Naive thymus-derived CD4-positive, alpha-beta T cell (primary cell): ENCODE measurements around the gene ZKSCAN8. TPM values are rescaled to one million over a fixed set of nuclear protein-coding genes. Genes with fewer than 3 reads are reported as not detected.

Experiments used
- ATAC-seq: fragments of 150-1000 bp; cut with Tn5 transposase; 2 replicates; pipeline ENCODE4 v1.10.0; 2021; ENCODE audit warnings: mild to moderate bottlenecking, moderate library complexity
- CTCF ChIA-PET: fragments of 350-600 bp; sonication (Branson Sonifier 250); formaldehyde crosslinking; loops from one replicate; lab custom pipeline; 2021; ENCODE audit warnings: antibody characterized with exemption; lab: Charles Lee
- POLR2A ChIA-PET: fragments of 350-600 bp; sonication (Branson Sonifier 250); formaldehyde crosslinking; loops from one replicate; lab custom pipeline; 2021; ENCODE audit warnings: antibody characterized with exemption, inconsistent platforms; lab: Charles Lee
- DNase-seq, 9 donors: peaks; one replicate each; pipeline versions ENCODE4 v3.0.0 to v3.0.0-alpha.2; 2020 to 2022; ENCODE audit warnings: mixed read lengths in 1 of 9
- H3K27ac ChIP-seq: one replicate; pipeline ENCODE4 v1.7.0; 2013; ENCODE audit warnings: mild to moderate bottlenecking, low read depth, low read length, moderate library complexity
- H3K27me3 ChIP-seq, 2 donors: one replicate each; pipeline ENCODE4 v1.7.0; 2013; ENCODE audit warnings: low read length in 2 of 2, mild to moderate bottlenecking in 2 of 2, moderate library complexity in 2 of 2; ENCODE audit not compliant: control insufficient read depth in 2 of 2, insufficient read depth in 2 of 2
- H3K36me3 ChIP-seq, 3 experiments: 1 replicate in 2 of 3; 2 replicates in 1 of 3; pipeline ENCODE4 v1.7.0; 2013; ENCODE audit warnings: low read length in 3 of 3, mild to moderate bottlenecking in 3 of 3, moderate library complexity in 1 of 3; ENCODE audit not compliant: insufficient read depth in 3 of 3, control insufficient read depth in 2 of 3
- H3K4me1 ChIP-seq, 2 donors: one replicate each; pipeline ENCODE4 v1.7.0; 2013; ENCODE audit warnings: low read length in 2 of 2, mild to moderate bottlenecking in 2 of 2, moderate library complexity in 1 of 2; ENCODE audit not compliant: control insufficient read depth in 2 of 2, insufficient read depth in 2 of 2
- H3K4me3 ChIP-seq: 2 replicates; pipeline ENCODE4 v1.7.0; 2013; ENCODE audit warnings: mild to moderate bottlenecking, low read length
- H3K9me3 ChIP-seq, 3 experiments: 1 replicate in 2 of 3; 2 replicates in 1 of 3; pipeline ENCODE4 v1.7.0; 2013; ENCODE audit warnings: low read length in 3 of 3; ENCODE audit not compliant: control insufficient read depth in 2 of 3
- H3K27ac Mint-ChIP-seq, 9 donors: one replicate each; pipeline ENCODE4 v1.8.0; 2020 to 2022; ENCODE audit warnings: mixed read lengths in 9 of 9, mild to moderate bottlenecking in 8 of 9, moderate library complexity in 5 of 9, inconsistent platforms in 2 of 9
- H3K27me3 Mint-ChIP-seq, 5 donors: one replicate each; pipeline ENCODE4 v1.8.0; 2021 to 2022; ENCODE audit warnings: mixed read lengths in 5 of 5, mild to moderate bottlenecking in 1 of 5
- H3K36me3 Mint-ChIP-seq, 5 donors: one replicate each; pipeline ENCODE4 v1.8.0; 2020 to 2022; ENCODE audit warnings: mixed read lengths in 5 of 5, mild to moderate bottlenecking in 3 of 5, inconsistent platforms in 1 of 5
- H3K4me1 Mint-ChIP-seq, 7 donors: one replicate each; pipeline ENCODE4 v1.8.0; 2020 to 2022; ENCODE audit warnings: mixed read lengths in 7 of 7, mild to moderate bottlenecking in 3 of 7, inconsistent platforms in 1 of 7
- H3K4me3 Mint-ChIP-seq, 10 donors: one replicate each; pipeline ENCODE4 v1.8.0; 2020 to 2022; ENCODE audit warnings: mild to moderate bottlenecking in 10 of 10, mixed read lengths in 10 of 10, moderate library complexity in 6 of 10, inconsistent platforms in 2 of 10
- H3K9me3 Mint-ChIP-seq, 11 donors: one replicate each; pipeline ENCODE4 v1.8.0; 2020 to 2022; ENCODE audit warnings: mixed read lengths in 11 of 11, mild to moderate bottlenecking in 4 of 11, inconsistent platforms in 1 of 11, moderate library complexity in 1 of 11
- intact Hi-C, 2 donors: fragments of 100-400 bp; cut with micrococcal nuclease; formaldehyde crosslinking; loops; one replicate each; pipeline ENCODE4 v1.15.1; 2023
- polyA plus RNA-seq, 2 donors: library from polyadenylated mRNA; unstranded; fragments of 300-500 nt; fragmentation: Illumina TruSeq; gene quantifications; one replicate each; pipeline ENCODE4 v1.2.3, GENCODE V29; 2021
- total RNA-seq, 6 experiments: library from RNA in 5 of 6; stranded (reverse) in 5 of 6; gene quantifications; 1 replicate in 5 of 6; 2 replicates in 1 of 6; pipeline ENCODE4 v1.2.3 and lab custom pipeline; 2021 to 2026

The ZKSCAN8 gene
- total and polyA plus RNA-seq, 7 experiments from 2014 or later: 0.52 to 46.7 (median 25.0) TPM

DNA sequence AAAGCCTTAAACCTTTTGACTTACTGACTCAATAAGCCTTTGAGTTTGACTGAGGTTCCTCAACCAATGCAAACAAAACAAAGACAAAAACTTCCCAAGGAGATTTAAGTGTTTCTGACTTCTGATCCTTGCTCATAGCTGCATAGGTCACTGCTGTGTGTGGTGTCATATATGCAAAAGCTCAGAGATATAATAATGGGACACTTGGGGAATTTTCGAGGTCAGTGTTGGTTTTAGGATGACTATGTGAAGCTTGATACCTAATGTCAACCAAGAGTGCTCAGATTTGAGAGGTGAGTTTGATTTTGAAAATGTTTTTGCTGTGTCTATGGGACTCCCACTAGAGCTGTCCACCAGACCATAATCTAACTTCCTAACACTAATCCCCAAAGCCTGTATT lies 26.2 kb downstream of the ZKSCAN8 start:
- Histone ChIP-seq H3K4me3 (no peak overlapping the region), H3K27me3 (no peaks in the 10 kb centered on the region), H3K4me1 (no peaks in the 10 kb centered on the region), H3K27ac (no peak overlapping the region), H3K9me3 (no peaks in the 10 kb centered on the region), H3K36me3 (no peaks in the 10 kb centered on the region)
- Mint-ChIP-seq H3K4me3 (no peak overlapping the region), H3K9me3 (peaks cover 0 to 8% (median 0%) of the 10 kb centered on the region in 11 donors), H3K36me3 (peaks cover 0 to 27% (median 18%) of the 10 kb centered on the region in 5 donors), H3K4me1 (peaks cover 0 to 5% (median 0%) of the 10 kb centered on the region in 7 donors), H3K27ac (no peak overlapping the region), H3K27me3 (peaks cover 0 to 14% (median 8%) of the 10 kb centered on the region in 5 donors)
- POLR2A ChIA-PET: no interaction called here
- ATAC-seq (no peak), DNase-seq (no peak)
- intact Hi-C loops: no loop called here
- CTCF ChIA-PET: no interaction called here

DNA sequence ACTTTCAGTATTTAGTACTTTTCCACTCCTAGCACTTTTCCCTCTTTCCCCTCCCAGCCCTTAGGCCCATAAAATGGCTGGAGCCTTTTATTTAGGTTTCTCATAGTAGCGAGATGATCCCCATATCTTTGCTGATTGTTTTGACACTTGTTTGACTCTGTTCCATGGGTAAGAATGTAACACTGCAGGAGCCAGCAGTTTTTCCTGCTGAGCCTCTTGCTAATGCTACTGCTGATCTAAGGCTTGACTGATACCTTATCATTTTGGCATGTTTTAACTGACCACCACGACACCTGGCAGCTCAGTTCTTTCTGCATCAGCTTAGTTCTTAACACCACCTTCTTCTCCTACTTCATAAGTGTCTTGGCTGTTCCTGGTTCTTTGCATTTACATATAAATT lies 29.6 kb downstream of the ZKSCAN8 start:
- no peak overlapping the region for H3K4me3 ChIP-seq
- Mint-ChIP-seq H3K9me3 (peaks cover 0 to 12% (median 0%) of the 10 kb centered on the region in 11 donors), H3K4me3 (no peak overlapping the region), H3K27me3 (peaks cover 7 to 31% (median 22%) of the 10 kb centered on the region in 5 donors), H3K27ac (no peak overlapping the region), H3K36me3 (peaks cover 0 to 22% (median 12%) of the 10 kb centered on the region in 5 donors), H3K4me1 (no peaks in the 10 kb centered on the region)
- POLR2A ChIA-PET: no interaction called here
- H3K27ac ChIP-seq: no peak overlapping the region
- DNase-seq: no peak
- no peak for ATAC-seq
- no peaks in the 10 kb centered on the region for H3K27me3 ChIP-seq
- CTCF ChIA-PET: no interaction called here
- H3K9me3 ChIP-seq: no peaks in the 10 kb centered on the region
- intact Hi-C loops: no loop called here
- H3K4me1 ChIP-seq: no peaks in the 10 kb centered on the region
- H3K36me3 ChIP-seq: no peaks in the 10 kb centered on the region

DNA sequence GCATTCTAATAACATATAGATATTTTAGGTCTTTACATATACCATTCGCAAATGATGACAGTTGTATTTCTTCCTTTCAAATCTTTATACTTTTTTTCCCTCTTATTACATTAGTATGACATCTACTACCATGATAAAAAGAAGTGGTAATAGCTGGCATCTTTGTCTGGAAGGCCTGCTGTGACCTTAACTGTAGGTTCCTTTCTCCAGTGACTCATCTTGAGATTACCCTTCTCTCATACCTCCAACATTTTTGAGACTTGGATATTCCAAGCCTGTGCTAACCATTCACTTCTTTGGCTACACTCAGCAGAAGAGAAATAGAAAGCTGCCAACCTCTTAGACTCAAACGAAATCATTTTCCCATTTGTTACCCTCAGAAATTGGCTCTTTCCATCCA lies 30.3 kb downstream of the ZKSCAN8 start:
- CTCF ChIA-PET: no interaction called here
- no peaks in the 10 kb centered on the region for H3K9me3 ChIP-seq
- peaks cover 3 to 18% (median 8%) of the 10 kb centered on the region in 5 donors for H3K36me3 Mint-ChIP-seq
- no peaks in the 10 kb centered on the region for H3K36me3 ChIP-seq
- H3K4me1 Mint-ChIP-seq: no peaks in the 10 kb centered on the region
- H3K9me3 Mint-ChIP-seq: peaks cover 0 to 14% (median 0%) of the 10 kb centered on the region in 11 donors
- intact Hi-C loops: no loop called here
- no peak for DNase-seq
- H3K27me3 Mint-ChIP-seq: peaks cover 7 to 38% (median 27%) of the 10 kb centered on the region in 5 donors
- no peak overlapping the region for H3K27ac Mint-ChIP-seq
- H3K4me3 Mint-ChIP-seq: no peak overlapping the region
- no peaks in the 10 kb centered on the region for H3K4me1 ChIP-seq
- H3K4me3 ChIP-seq: no peak overlapping the region
- H3K27ac ChIP-seq: no peak overlapping the region
- POLR2A ChIA-PET: no interaction called here
- ATAC-seq: no peak
- no peaks in the 10 kb centered on the region for H3K27me3 ChIP-seq

DNA sequence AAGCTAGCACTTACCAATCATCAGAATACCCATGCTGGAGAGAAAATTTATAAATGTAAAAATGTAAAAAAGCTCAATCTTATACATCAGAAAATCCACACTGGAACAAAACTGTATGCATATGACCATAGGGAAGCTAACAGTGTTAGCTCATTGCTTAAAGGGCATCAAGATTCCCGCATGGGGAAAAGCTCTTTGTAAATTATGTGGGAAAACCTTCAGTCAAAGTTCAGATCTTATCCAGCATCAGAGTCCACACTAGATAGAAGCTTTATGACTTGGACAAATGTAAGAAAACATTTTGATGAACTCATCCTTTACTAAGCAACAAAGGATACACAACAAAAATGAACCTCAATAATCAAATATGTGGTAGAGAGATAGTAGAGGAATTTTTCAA lies 34.7 kb downstream of the ZKSCAN8 start:
- Histone ChIP-seq H3K36me3 (no peaks in the 10 kb centered on the region), H3K4me3 (no peak overlapping the region), H3K27ac (no peak overlapping the region), H3K9me3 (no peaks in the 10 kb centered on the region), H3K4me1 (no peaks in the 10 kb centered on the region), H3K27me3 (no peaks in the 10 kb centered on the region)
- Mint-ChIP-seq H3K36me3 (peaks cover 1 to 9% (median 6%) of the 10 kb centered on the region in 5 donors), H3K4me3 (no peak overlapping the region), H3K9me3 (peaks cover 0 to 12% (median 2%) of the 10 kb centered on the region in 11 donors), H3K27me3 (peaks cover 12 to 63% (median 51%) of the 10 kb centered on the region in 5 donors), H3K27ac (no peak overlapping the region), H3K4me1 (no peaks in the 10 kb centered on the region)
- intact Hi-C loops: no loop called here
- ChIA-PET POLR2A (no interaction called here), CTCF (no interaction called here)
- DNase-seq (no peak), ATAC-seq (no peak)

GRCh38 chr6:28182255-28182654 lies 40.6 kb downstream of the ZKSCAN8 start:
- DNase-seq (no peak), ATAC-seq (no peak)
- Mint-ChIP-seq H3K36me3 (peaks cover 2 to 21% (median 4%) of the 10 kb centered on the region in 5 donors), H3K27ac (no peak overlapping the region), H3K4me1 (peaks cover 0 to 2% (median 0%) of the 10 kb centered on the region in 7 donors), H3K9me3 (peaks cover 0 to 54% (median 25%) of the 10 kb centered on the region in 11 donors), H3K27me3 (peaks cover 5 to 50% (median 36%) of the 10 kb centered on the region in 5 donors), H3K4me3 (no peak overlapping the region)
- ChIA-PET CTCF (no interaction called here), POLR2A (no interaction called here)
- Histone ChIP-seq H3K4me3 (no peak overlapping the region), H3K4me1 (no peaks in the 10 kb centered on the region), H3K27ac (no peak overlapping the region), H3K9me3 (peaks cover 0 to 6% (median 0%) of the 10 kb centered on the region in 3 experiments), H3K27me3 (no peaks in the 10 kb centered on the region), H3K36me3 (no peaks in the 10 kb centered on the region)
- intact Hi-C loops: no loop called here

DNA sequence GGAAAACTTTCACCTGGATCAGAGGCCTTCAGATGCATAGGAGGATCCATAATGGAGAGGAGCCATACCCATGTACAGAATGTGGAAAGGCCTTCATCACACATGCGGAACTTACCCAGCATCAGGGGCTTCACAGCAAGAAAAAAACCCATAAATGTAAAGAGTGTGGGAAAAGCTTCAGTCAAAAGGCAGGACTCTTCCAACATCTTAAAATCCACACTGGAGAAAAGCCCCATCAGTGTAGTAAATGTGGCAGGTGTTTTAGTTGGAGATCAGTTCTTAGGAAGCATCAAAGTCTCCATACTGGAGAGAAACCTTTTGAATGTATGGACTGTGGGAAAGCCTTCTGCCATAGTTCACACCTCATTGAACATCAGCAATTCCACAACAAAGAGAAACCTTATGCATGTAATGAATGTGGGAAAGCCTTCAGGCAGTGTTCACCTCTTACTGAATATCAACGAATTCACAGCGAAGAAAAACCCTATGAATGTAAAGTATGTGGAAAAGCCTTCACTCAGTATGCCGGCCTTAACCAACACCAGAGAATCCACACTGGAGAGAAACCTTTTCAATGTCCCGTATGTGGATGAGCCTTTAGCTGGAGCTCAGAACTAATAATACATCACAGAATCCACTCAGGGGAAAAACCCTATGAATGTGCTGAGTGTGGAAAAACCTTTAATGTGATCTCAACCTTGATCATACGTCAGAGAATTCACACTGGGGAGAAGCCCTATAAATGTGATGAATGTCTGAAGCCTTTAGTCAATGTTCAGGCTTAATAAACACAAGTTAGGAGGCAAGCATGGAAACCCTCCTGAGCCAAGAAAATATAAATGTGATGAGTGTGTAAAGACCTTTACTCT lies 46.7 kb downstream of the ZKSCAN8 start:
- Histone ChIP-seq H3K4me1 (no peaks in the 10 kb centered on the region), H3K27me3 (no peaks in the 10 kb centered on the region), H3K9me3 (peaks cover 0 to 47% (median 19%) of the 10 kb centered on the region in 3 experiments), H3K36me3 (no peaks in the 10 kb centered on the region), H3K27ac (no peak overlapping the region), H3K4me3 (no peak overlapping the region)
- ChIA-PET CTCF (no interaction called here), POLR2A (no interaction called here)
- H3K4me3 Mint-ChIP-seq: no peak overlapping the region
- H3K27ac Mint-ChIP-seq: no peak overlapping the region
- peaks cover 0 to 30% (median 7%) of the 10 kb centered on the region in 5 donors for H3K36me3 Mint-ChIP-seq
- peaks cover 8 to 93% (median 45%) of the 10 kb centered on the region in 11 donors for H3K9me3 Mint-ChIP-seq
- no peak for ATAC-seq
- no peak for DNase-seq
- peaks cover 0 to 1% (median 0%) of the 10 kb centered on the region in 7 donors for H3K4me1 Mint-ChIP-seq
- peaks cover 0 to 32% (median 6%) of the 10 kb centered on the region in 5 donors for H3K27me3 Mint-ChIP-seq
- intact Hi-C loops: no loop called here
